Stimulated activated CD4-positive, alpha-beta T cell treated with anti-CD3 and anti-CD28 coated beads, Interleukin-12 subunit alpha, Interleukin-12 subunit beta, amount 100 ng/mL, for 24 hours (primary cell): ENCODE data around the gene SYNGR2.

Experiments
- DNase-seq, 2 experiments: peaks; one replicate each; pipeline ENCODE4 v3.0.0-alpha.2; 2020; ENCODE audit warnings: low read depth in 2 of 2

The SYNGR2 gene, protein sequence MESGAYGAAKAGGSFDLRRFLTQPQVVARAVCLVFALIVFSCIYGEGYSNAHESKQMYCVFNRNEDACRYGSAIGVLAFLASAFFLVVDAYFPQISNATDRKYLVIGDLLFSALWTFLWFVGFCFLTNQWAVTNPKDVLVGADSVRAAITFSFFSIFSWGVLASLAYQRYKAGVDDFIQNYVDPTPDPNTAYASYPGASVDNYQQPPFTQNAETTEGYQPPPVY

DNA sequence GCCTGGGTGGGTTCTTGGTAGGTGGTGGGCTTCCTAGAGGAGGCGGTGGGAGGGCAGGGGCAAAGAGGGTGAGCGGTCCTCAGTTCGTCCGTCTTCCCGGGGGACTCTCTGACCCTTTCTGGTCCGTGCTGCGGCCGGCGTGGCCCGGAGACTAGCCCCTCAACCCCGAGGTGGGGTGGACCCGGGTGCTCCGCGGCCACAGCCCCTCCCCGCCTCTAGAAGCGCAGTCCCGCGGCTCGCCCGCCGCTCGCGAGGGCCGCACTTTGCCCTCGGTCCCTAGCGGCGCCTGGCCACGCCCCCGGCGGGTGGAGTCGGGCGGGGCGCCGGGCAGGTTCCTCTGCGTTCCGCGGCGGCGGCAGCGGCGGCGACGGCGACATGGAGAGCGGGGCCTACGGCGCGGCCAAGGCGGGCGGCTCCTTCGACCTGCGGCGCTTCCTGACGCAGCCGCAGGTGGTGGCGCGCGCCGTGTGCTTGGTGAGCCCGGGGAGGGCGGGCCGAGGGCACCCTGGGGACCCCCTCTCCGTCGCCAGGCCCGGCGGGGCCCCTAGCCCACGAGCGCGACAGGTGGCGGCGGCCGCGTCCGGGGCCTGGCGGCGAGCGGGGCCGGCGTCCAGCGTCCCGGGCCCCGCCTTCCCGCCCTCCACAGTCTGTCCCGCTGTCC lies at the start of gene SYNGR2:
Gene SYNGR2, plus strand, starts transcription at position 340 of the 661 bp plus-strand sequence. Its CDS starts 36 bp downstream, at position 376.
- peak; percentile 70 to 81 for DNase-seq

DNA sequence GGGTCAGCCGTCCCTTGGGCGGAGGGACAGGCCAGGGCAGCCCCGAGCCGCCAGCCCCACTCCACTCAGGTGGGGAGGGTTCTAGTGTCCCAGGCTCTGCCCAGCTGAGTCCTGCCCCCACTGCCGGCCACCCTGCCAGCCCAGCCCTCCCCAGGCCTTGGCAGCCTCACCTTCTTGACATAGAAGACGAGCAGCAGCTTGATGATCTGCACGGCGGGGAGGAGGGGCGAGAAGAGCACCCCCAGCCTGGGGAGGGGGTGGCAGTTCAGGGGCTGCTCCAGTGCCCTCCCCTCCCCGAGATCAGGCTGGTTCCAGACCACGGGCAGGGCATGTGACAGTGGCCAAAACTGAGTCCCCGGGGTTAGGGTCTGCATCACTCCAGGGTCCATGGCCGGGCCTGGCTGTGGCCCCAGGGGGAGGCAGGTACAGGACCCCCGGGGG lies 49.6 kb upstream of the SYNGR2 start:
- no peak for DNase-seq

DNA sequence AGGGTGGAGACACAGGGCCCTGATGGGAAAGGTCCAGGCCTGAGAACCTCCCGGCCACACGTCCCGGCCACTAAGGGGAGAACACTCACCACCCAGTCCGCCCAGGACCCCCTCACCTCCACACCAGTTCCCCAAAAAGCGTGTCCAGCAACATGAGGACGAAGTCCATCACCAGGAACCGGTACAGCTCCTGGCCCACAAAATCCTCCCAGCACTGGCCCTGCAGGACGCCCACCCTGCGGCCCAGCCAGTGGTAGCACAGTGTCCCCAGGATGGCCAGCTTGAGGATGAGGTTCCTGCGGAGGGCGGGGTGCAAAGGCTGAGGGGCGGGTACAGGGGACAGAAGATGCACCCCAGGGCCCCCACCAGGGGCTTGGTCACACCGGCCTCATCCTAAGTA lies 47.8 kb upstream of the SYNGR2 start:
- no peak for DNase-seq

DNA sequence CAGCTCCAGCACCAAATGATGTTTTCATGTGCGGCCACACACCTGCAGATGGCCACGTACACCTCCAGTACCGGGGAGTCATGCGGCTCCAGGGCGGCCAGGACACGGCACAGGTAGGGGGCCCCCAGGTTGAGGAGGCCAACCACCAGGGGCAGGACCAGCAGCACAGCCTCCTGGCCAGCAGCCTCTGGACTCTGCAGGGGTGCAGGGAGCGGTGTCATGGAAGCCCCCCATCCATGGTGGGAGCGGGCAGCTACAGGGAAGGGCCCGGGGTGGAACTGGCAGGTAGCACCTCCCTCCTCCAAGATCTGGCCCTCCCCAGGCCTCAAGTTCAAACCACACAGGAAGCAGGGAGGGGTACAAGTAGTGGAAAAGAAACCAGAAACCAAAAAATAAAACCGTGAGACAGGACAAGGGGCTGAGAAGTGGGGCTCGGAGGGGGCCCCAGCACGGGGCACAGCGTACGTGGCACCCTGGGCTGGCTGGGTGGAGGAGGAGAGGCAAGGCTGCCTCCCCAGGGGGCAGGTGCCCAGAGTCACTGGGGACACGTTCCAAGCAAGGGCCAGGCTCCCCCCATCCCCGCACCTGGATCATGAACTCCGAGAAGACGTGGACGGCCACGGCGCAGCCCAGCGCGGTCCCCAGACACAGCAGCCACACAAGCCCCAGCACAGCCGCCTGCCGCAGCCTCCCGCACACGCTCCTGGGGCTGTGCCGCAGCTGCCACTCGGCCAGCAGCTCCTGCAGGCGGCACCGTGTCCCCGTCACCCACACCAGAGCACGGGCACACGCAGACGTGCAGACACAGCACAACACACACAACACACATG lies 47.2 kb upstream of the SYNGR2 start:
- DNase-seq: no peak

DNA sequence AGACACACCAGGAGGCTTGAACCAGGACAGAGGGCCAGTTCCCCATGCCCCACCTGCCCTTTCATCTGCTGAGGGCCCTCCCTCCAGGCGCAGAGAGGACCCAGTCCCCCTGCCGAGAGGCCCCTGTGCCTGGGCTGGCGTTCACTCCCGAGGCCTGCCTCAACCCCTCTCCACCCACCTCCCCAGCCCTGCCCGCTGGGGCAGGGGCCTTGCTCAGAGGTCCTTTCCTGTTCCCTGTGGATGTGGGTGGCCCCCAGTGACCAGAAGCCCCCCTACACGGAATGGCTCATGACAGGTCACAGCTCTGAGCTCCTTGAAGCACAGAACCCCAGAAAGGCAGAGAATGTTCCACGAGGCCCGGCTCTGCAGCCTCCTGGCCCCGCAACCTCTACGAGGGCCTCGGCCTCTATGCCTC lies 46.6 kb upstream of the SYNGR2 start:
- no peak for DNase-seq

DNA sequence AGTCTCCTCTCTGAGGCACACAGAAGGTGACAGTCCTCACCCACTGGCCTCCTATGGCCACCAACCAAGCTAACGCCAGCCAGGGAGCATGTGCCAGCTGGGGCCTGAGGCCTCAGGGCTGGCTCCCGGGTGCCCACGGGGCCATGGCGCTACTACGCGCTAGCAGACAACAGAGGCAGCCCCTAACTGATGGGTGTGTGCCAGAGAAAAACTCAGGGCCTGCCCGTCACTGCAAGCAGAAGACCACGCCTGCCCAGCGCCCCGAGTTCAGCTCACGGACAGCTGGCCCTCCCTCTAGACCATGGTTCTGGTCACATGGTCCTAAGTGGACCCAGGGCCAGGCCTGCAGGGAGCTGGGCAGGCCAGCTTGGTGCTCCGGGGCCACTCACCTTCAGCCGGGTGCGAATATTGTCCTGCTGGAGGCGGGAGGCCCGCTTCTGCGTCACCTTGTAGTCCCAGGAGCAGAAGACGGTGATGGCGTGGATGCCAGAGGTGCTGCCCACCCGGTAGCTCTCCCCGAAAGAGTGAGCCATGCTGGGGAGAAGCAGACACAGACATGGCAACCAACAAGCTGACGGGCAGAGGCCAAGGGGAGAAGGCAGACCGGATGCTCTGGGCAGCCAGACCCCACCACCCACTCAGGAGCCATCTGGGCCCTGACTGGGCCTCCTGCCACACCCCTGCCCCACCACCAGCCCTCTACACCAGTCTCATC lies 46.0 kb upstream of the SYNGR2 start:
- DNase-seq: no peak

DNA sequence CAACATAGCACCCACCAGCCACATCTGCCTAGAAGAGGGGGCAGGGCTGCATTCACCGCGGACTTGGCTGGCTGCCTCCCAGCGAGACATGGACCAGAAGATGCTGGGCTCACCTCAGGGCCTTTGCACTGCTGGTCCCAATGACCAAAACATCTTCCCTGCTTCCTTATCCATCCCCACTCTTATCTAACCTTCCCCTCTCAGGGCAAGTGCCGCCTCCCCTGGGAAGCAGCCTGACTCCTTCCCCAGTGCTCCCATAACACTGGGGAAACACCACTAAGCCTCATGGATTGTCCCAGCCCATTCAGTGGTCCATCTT lies 45.5 kb upstream of the SYNGR2 start:
- no peak for DNase-seq

DNA sequence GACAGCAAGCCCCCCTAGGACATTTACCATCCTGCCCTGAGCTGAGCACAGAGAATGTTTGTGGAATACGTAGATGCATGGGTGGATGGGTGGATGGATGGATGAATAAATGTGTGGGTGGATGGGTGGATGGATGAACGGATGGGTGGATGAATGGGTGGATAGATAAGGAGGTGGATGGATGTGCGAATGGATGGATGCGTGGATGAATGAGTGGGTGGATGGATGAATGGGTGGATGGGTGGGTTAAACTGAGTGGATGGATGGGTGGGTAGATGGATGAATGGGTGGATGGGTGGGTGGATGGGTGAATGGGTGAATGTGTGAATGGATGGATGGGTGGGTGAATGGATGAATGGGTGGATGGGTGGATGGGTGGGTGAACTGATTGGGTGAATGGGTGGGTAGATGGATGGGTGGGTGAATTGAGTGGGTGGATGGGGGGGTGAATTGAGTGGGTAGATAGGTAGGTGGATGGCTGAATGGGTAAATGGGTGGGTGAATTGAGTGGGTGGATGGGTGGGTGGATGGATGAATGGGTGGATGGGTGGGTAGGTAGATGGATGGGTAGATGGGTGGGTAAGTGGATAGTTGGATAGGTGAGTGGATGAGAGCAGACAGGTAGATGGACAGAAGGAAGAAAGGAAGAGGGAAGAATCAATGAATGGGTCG lies 45.0 kb upstream of the SYNGR2 start:
- no peak for DNase-seq

DNA sequence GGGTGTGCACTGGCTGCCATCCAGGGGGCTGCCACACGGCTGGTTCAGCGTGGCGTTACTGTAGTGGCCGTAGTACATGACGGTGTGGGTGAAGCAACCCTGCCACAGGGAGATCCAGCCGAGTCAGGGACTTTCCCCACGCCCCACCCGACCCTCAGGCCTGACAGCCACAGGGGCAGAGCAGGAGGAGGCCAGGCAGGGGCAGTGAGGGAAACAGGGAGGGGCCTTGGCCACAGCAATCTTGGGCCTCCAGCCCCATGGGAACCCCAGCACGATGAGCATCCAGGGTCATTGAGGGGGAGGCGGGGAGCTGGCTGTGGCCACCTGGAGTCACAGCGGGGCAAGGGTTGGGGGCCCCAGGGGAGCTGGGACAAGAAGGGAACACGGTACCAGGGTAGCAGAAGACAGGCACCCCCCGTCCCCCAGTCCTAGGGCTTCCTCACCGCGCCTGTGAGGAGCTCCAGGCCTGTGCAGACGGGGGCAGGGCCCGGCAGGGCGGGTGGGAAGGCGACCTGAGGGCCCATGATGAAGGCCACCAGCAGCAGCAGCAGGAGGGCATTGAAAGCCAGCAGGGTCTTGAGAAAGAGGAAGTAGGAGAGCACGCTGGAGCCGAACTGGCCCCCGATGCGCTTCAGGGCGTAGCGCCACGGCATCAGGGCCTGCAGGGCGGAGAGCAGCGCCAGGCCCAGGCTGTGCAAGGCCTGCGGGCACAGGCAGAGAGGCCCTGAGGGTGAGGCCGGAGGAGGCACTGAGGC lies 44.1 kb upstream of the SYNGR2 start:
- DNase-seq: no peak

DNA sequence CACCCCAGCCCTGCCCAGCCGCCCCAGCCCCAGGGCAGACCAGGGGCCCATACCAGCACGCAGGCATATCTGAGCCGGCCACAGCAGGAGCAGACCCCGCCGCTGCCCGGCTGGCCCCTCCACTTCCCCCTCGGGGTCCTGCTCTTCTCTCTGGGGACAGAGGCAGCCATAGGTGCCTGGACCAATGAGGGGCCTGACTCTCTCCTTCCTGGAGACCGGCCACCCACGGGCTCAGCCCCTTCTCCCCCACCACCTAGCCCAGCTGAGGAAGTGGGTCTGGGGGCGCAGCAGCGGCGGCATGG lies 43.6 kb upstream of the SYNGR2 start:
- DNase-seq: no peak

DNA sequence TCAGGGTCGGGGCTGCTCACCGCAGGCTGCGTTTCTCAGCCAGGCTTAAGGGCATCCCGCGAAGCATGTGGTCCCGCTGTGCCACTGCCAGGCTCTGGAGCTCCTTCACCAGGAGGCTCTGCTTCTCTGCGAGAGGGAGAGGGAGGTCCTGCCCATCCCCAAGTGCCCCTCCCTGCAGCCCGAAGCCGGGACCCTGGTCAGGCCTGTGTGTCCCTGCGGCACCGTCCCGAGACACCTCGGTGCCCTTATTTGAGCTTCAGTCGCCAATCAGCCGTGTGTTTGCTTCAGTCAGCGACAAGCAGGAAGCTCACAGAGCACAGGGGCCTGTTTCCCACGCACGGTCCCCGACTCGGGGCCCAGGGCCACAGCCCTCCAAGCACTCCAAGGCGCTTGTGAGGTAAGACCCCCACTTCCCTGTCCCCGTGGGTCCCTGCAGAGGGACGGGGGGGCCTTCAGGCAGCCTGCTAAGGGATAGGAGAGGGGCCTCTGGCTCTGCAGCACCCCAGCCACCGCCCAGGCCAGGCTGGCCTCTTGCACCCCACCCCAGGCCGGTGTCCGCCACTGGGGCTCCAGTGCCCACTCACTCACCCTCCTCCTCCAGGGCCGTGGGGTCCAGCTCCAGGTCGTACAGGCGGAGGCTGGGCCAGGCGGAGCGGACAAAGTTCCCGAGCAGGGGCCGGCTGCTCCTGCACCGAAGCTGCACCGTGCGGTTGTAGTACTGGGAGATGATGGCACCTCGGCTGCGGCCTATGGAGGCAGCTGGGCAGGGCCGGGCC lies 43.1 kb upstream of the SYNGR2 start:
- no peak for DNase-seq

DNA sequence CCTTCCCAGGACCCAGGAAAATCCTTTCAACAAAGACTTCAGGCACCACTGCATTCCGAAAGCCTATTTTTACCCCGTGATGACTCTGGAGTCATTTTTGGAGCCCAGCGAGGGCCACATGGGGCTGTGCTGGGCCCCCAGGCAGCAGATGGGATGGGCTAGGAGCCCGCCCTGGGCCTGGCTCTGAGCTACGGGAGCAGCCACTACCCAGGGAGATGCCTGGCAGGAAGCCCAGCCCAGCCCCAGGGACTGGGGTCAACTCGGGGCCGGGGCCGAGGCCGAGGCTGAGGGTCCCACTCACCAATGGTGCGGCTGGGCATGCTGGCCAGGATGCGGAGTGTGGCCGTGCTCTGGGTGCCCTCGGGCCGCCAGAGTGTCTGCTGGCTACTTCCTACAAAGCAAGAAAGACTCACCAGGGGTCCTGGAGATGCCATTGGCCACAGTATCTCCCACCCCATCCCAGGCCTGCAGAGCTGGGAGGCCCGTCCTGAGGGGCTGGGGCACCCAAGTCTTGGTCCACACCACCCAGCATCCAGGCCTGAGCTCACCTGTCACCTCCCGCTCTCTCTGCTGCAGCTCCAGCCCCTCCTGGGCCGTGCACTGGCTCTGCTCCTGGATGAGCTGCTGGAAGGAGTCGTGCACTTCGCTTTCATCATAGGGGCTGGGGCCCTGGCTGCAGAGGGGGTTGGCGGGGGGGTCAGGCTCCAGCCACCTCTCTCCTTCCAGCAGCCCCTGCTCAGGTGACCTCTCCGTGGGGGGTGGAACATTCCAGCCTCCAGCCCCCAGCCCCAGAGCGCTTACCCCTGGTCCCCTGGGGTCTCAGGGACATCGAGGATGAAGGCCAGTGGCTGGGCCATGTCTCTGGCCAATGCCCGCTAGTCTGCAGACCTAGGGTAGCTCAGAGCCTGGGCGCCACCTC lies 42.1 kb upstream of the SYNGR2 start:
- no peak for DNase-seq

DNA sequence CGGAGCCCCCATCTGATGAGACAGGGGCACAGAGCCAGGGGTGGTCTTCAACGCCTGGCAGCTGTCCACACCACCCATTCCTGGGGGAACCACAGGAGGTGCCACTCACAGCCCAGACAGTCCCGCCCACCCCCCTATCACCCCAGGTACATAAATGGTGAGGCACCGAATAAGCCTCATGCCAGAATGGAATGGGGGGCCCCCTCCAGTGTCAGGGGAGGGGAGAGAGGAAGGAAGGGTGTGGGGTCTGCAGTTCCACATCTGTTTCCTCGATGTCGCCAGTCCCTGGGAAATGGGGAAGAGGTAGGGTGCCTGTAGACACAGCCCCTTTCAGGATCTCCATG lies 41.5 kb upstream of the SYNGR2 start:
- DNase-seq: no peak

DNA sequence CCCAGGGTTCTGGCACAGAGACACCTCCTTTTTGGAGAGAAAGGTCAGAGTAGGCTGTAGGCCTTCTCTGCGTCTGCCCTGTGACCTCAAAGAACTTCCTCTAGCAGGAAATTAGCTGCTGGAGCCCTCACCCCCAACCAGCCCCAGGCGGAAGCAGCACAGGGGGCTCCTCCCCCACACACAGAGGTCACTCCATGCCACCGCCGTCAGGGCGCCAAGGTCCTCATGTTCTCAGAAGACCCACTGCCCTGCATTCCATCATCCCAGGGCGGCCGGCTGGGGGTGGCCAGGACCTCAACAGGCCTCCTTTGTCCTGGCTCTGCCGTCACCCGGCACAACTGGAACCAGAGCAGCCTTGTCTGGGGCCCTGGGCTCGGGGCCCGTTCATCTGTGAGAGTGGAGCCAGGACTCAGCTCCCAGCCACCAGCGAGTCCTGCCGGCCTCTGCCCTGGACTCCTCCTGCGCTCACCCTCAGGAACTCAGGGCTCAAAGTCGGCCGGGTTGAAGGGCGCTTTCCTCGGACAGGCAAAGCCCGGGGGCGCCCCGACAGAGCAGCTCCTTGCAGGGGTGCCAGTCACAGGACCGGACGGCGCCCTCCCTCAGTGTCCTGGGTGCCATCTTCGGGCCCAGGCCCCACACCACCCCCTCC lies 41.0 kb upstream of the SYNGR2 start:
- no peak for DNase-seq

DNA sequence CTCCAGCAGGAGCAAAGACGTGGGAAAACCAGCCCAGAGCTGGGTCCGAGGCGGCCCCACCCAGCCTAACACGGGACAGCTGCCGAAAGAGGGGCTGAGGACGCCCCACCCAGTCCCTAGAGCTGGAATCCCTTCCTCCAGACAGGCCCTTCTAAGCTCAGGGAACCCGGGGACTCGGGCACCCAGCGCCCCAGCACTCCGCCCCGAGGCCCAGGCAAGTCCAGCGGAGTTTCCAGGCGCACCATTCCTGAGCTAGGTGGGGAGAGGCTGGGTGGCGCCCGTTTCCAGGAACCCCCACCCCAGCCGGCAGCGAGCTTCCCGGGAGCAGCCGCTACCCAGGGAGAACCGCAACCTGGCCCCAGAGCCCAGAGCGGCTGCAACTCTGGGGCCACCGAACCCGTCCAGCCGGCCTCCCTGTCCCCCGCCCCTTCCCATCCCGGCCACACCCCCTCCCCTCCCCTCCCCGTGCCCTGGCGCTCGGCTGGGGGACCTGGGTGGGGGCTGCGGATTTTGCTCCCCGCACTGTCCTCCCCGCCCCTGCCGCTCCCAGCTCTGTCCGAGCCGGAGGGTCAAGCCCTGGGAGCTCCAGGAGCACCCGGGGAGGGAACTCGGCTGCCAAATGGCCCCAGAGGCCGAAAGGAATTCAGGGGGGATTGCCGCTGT lies 40.4 kb upstream of the SYNGR2 start:
- DNase-seq: no peak

DNA sequence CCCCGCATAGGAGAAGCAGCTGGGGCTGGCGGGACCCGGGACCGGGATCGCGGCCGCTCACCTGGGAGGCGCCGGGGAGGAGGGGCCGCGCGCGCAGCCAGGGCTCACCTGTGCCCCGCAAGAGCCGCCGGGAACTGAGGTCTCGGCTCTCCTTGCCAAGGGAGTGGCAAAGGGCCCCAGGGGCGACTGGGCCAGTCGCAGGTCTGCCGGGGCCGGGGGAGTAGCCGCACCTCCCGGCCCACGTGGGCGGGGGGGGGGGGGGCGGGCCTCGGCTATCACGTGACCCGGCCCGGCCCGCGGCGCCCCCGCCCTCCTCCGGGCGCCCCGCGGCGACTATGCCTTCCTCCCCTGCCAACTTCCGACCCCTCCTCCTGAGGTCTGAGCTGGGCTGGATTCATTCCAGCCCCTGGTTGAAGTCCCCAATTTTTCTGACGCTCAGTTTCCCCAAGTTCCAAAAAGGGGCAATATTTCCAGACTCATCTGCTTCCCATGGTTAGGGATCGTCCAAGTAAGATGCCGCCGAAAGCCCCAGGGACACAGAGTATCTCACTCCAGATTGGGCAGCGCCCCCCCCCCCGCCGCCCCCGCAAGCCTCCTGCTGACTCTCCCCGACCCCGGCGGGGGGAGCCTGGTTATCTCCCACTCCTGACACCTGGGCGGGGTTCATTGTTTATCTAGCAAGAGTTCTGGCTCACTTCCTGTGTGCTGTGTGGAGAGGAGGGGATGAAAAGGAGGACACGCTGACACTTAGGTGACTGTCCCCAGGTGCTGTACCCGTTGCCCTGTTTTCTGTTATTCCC lies 39.6 kb upstream of the SYNGR2 start, which contains the start of gene TMC6:
Gene TMC6, minus strand, starts transcription at position 205 of the 800 bp plus-strand sequence. CDS start 1,923 bp downstream, outside the sequence.
- DNase-seq: no peak

DNA sequence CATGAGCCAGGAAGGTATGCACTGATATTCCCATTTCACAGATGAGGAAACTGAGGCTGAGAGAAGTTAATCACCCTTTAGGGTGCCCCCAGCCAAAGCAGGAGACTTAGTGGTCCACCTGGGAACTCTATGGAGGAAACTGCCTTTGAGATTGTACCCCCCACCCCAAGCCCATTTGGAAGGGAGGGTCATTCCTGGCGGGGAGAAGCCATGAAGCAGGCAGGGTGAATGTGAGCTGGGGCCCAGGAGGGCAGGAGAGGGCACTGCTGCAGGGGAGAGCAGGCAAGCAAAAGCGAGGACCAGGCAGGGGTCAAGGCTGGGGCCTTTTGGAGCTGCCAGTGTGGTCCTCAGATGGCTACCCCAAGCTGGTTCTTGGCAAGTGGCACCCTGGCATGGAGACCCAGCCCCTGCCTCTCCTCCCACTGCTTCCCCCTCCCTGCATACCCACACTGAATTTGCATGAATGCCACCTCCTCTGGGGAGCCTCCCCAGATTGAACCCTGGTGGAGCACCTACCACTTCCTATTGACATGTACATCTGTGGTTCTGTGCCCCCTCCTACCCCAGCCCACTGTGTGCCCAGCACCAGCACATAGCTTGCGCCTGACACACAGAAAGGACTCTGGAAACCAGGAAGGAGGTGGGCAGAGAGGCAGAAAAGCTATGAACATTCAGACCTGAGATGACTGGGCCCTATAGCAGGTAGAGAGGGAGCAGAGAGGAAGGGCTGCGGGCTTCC lies 38.9 kb upstream of the SYNGR2 start:
- no peak for DNase-seq
